Heart left ventricle (tissue), 16 donors: Measurements from ENCODE around the gene DRD2. TPM values are rescaled to one million over a fixed set of nuclear protein-coding genes. Genes with fewer than 3 reads are reported as not detected.

ENCODE experiments used
- ATAC-seq, 4 donors: fragments of 200-7000 bp; cut with Tn5 transposase; one replicate each; pipeline ENCODE4 v1.9.1; 2020 to 2022; ENCODE audit warnings: moderate library complexity in 4 of 4, mild to moderate bottlenecking in 3 of 4, moderate number of reproducible peaks in 1 of 4
- DNase-seq, 5 donors: peaks; one replicate each; pipeline ENCODE4 v3.0.0-alpha.2; 2020
- H3K27ac ChIP-seq, 12 donors: fragments of 200-600 bp; sonication (generic) in 4 of 12; one replicate each; pipeline versions ENCODE4 v1.5.0 to v1.8.0; 2016 to 2022; ENCODE audit warnings: mild to moderate bottlenecking in 2 of 12
- H3K27me3 ChIP-seq, 9 donors: fragments of 200-600 bp; sonication (generic) in 2 of 9; one replicate each; pipeline versions ENCODE4 v1.5.1 to v1.8.0; 2016 to 2022; ENCODE audit warnings: mild to moderate bottlenecking in 3 of 9
- H3K36me3 ChIP-seq, 9 donors: fragments of 200-600 bp; sonication (generic) in 2 of 9; one replicate each; pipeline versions ENCODE4 v1.5.0 to v1.8.0; 2018 to 2022; ENCODE audit warnings: mild to moderate bottlenecking in 2 of 9
- H3K4me1 ChIP-seq, 12 donors: fragments of 200-600 bp; sonication (generic) in 4 of 12; one replicate each; pipeline versions ENCODE4 v1.5.0 to v1.8.0; 2016 to 2022; ENCODE audit warnings: mild to moderate bottlenecking in 3 of 12
- H3K4me3 ChIP-seq, 12 donors: fragments of 200-600 bp; sonication (generic) in 4 of 12; one replicate each; pipeline versions ENCODE4 v1.5.0 to v1.8.0; 2017 to 2022; ENCODE audit warnings: mild to moderate bottlenecking in 9 of 12, moderate library complexity in 4 of 12
- H3K9me3 ChIP-seq, 12 donors: fragments of 200-600 bp; sonication (generic) in 4 of 12; one replicate each; pipeline versions ENCODE4 v1.5.0 to v1.8.0; 2016 to 2022; ENCODE audit warnings: mild to moderate bottlenecking in 1 of 12
- CTCF ChIP-seq, 12 donors: fragments of 200-600 bp; sonication (generic) in 4 of 12; IDR thresholded peaks; one replicate each; pipeline versions ENCODE4 v1.5.0 to v1.8.0; 2018 to 2022; ENCODE audit warnings: antibody characterized with exemption in 12 of 12, mild to moderate bottlenecking in 5 of 12
- POLR2A ChIP-seq, 2 donors: fragments of 450-650 bp; IDR thresholded peaks; one replicate each; pipeline ENCODE4 v1.6.1; 2017; ENCODE audit warnings: antibody characterized with exemption in 2 of 2, mild to moderate bottlenecking in 2 of 2, moderate library complexity in 2 of 2
- WGBS, 4 donors: extraction: QIAGEN DNeasy Blood & Tissue Kit in 2 of 4; methylation state at CpG; one replicate each; pipeline versions ENCODE4 v1.1.5 to v1.1.7; 2013 to 2018; 5-methylcytosine and 5-hydroxymethylcytosine counted together
- intact Hi-C, 10 donors: fragments of 100-400 bp; cut with DNase I; formaldehyde crosslinking; loops; one replicate each; pipeline versions ENCODE4 v1.11.1 to v1.14.2; 2022
- polyA plus RNA-seq, 2 donors: library from polyadenylated mRNA; stranded (reverse); fragments of 200-250 nt; gene quantifications; one replicate each; pipeline ENCODE4 v1.2.3, GENCODE V29; 2013
- total RNA-seq, 9 donors: library from RNA; depleted of rRNA in 2 of 9; stranded (reverse); fragments of >200 nt in 2 of 9; fragmentation: NEBNext Ultra II Directional in 3 of 9; extraction: Animal tissue kit (Norgen Biotek cat#: 25700) in 3 of 9; gene quantifications; one replicate each; pipeline versions ENCODE4 v1.1.0 to v1.2.4, GENCODE V29; 2016 to 2023
- donor health status: ischemic (EF 13 %, LVEDD 7.1; RV severe dilation, severe dysfunction).
- donor health status: healthy with polysubstance abuse.
- donor health status: DM: no; HTN: yes; CAD: no.
- donor health status: DM: no; HTN: no; CAD: no.
- donor health status: ischemic (EF 25% LVEDD 6.9; RV normal size, moderate dysfunction).
- donor health status: ischemic (EF 25% LVEDD 5.7; RV mildly dilated, moderate dysfunction).
- donor health status: healthy.
- donor health status: DM: yes; HTN: yes; CAD: no.
- donor health status: ischemic (EF 35%, LVEDD 5.7; RV mildly dilated, moderate dysfunction).
- donor health status: nonischemic (EF 11% LVEDD 7.7; RV severe dilation, severe dysfunction).
- donor health status: DM: yes; HTN: yes; CAD: no.
- donor health status: PGD.
- donor health status: ischemic (EF 29% LVEDD 5.4; RV normal size, mild dysfunction).
- donor health status: nonischemic (EF 23%, LVEDD 6.1; RV moderate dilation, normal function).

DRD2 gene
- total and polyA plus RNA-seq, 11 donors, result 0.12 to 0.14 TPM; not detected in 9

GRCh38 chr11:113385749-113386148 is 89.4 kb downstream of the DRD2 start:
- Histone ChIP-seq H3K36me3 (no peaks in the 10 kb centered on the region), H3K9me3 (no peaks in the 10 kb centered on the region), H3K4me1 (peaks cover 0 to 7% (median 0%) of the 10 kb centered on the region in 12 donors), H3K27ac (no peak overlapping the region), H3K27me3 (peaks cover 0 to 37% (median 12%) of the 10 kb centered on the region in 9 donors), H3K4me3 (no peak overlapping the region)
- intact Hi-C loops, result no loop called here
- DNase-seq (no peak), ATAC-seq (no peak)
- TF ChIP-seq CTCF (IDR thresholded peaks at IDR 0.05) (no peak), POLR2A (IDR thresholded peaks at IDR 0.05) (no peak)
- WGBS, 4 donors, result 89 to 100% (median 93%) methylated on average over 3 of the region's 3 CpGs

- no peaks in the 10 kb centered on the region for H3K36me3 ChIP-seq
- WGBS, 4 donors, result 42 to 66% (median 62%) methylated on average over 3 of the region's 3 CpGs
- intact Hi-C loops, result no loop called here
- H3K9me3 ChIP-seq, result no peaks in the 10 kb centered on the region
- no peak overlapping the region for H3K4me3 ChIP-seq
- peaks cover 0 to 7% (median 0%) of the 10 kb centered on the region in 12 donors for H3K4me1 ChIP-seq
- TF ChIP-seq POLR2A (IDR thresholded peaks at IDR 0.05) (no peak), CTCF (IDR thresholded peaks at IDR 0.05) (no peak)
- no peak overlapping the region for H3K27ac ChIP-seq
- DNase-seq, result no peak
- no peak for ATAC-seq
- peaks cover 0 to 36% (median 12%) of the 10 kb centered on the region in 9 donors for H3K27me3 ChIP-seq
Observed at GRCh38 chr11:113384551-113384950, 90.6 kb downstream of the DRD2 start.

- Histone ChIP-seq H3K4me3 (no peak overlapping the region), H3K4me1 (no peaks in the 10 kb centered on the region), H3K9me3 (no peaks in the 10 kb centered on the region), H3K27me3 (peaks cover 0 to 17% (median 2%) of the 10 kb centered on the region in 9 donors), H3K36me3 (no peaks in the 10 kb centered on the region), H3K27ac (no peak overlapping the region)
- DNase-seq, result no peak
- no peak for ATAC-seq
- intact Hi-C loops, result no loop called here
- TF ChIP-seq CTCF (IDR thresholded peaks at IDR 0.05), result no peak
- TF ChIP-seq POLR2A (IDR thresholded peaks at IDR 0.05), result no peak
Observed at GRCh38 chr11:113382121-113382520, 93.1 kb downstream of the DRD2 start.

GRCh38 chr11:113378692-113379091 is 96.5 kb downstream of the DRD2 start:
- no peaks in the 10 kb centered on the region for H3K9me3 ChIP-seq
- TF ChIP-seq POLR2A (IDR thresholded peaks at IDR 0.05) (no peak), CTCF (IDR thresholded peaks at IDR 0.05) (no peak)
- 72 to 81% (median 78%) methylated on average over 1 of the region's 1 CpG for WGBS, 4 donors
- H3K27ac ChIP-seq, result no peak overlapping the region
- intact Hi-C loops, result no loop called here
- ATAC-seq (no peak), DNase-seq (no peak)
- no peak overlapping the region for H3K4me3 ChIP-seq
- no peaks in the 10 kb centered on the region for H3K36me3 ChIP-seq
- H3K27me3 ChIP-seq, result peaks cover 0 to 11% (median 0%) of the 10 kb centered on the region in 9 donors
- no peaks in the 10 kb centered on the region for H3K4me1 ChIP-seq
